Superior temporal gyrus (tissue), 1 donor: ENCODE results near the gene SOX14.

Source experiments
- DNase-seq: peaks from one replicate; pipeline ENCODE4 v3.0.0-alpha.2; 2016; ENCODE audit errors: extremely low spot score

SOX14 gene

GRCh38 chr3:137768361-137769321 lies 4.5 kb downstream of the SOX14 start:
- DNase-seq = no peak

- no peak for DNase-seq
Measured at GRCh38 chr3:137769322-137770065, 5.4 kb downstream of the SOX14 start.

GRCh38 chr3:137770066-137770834 lies 6.1 kb downstream of the SOX14 start:
- DNase-seq = no peak

- DNase-seq = no peak
Measured at GRCh38 chr3:137770835-137771399, 6.8 kb downstream of the SOX14 start.

- DNase-seq = no peak
Measured at GRCh38 chr3:137771401-137772213, 7.5 kb downstream of the SOX14 start.

- no peak for DNase-seq
Measured at GRCh38 chr3:137772214-137772955, 8.3 kb downstream of the SOX14 start.

- DNase-seq = no peak
Measured at GRCh38 chr3:137778941-137779340, 14.8 kb downstream of the SOX14 start.

- no peak for DNase-seq
Measured at GRCh38 chr3:137787529-137787928, 23.4 kb downstream of the SOX14 start.

GRCh38 chr3:137789236-137789635 lies 25.1 kb downstream of the SOX14 start:
- no peak for DNase-seq

GRCh38 chr3:137792626-137793271 lies 28.6 kb downstream of the SOX14 start:
- no peak for DNase-seq

GRCh38 chr3:137796993-137797392 lies 32.9 kb downstream of the SOX14 start:
- no peak for DNase-seq

GRCh38 chr3:137803215-137803614 lies 39.1 kb downstream of the SOX14 start:
- DNase-seq = no peak

- no peak for DNase-seq
Measured at GRCh38 chr3:137807998-137808397, 43.9 kb downstream of the SOX14 start.

- DNase-seq = no peak
Measured at GRCh38 chr3:137809509-137809908, 45.4 kb downstream of the SOX14 start.

GRCh38 chr3:137812023-137812422 lies 47.9 kb downstream of the SOX14 start:
- DNase-seq = no peak

GRCh38 chr3:137815251-137815650 lies 51.1 kb downstream of the SOX14 start:
- no peak for DNase-seq
